Astrocyte of the spinal cord (primary cell): ENCODE results near the gene MRFAP1L1.

Experiments used
- DNase-seq: peaks from one replicate; pipeline ENCODE4 v3.0.0; 2011; ENCODE audit warnings: low read depth, low spot score
- H3K4me3 ChIP-seq: 2 replicates; pipeline ENCODE4 v1.5.1; 2011; ENCODE audit warnings: low read depth, mild to moderate bottlenecking, low read length, moderate library complexity
- in situ Hi-C: cut with HindIII; loops from 2 replicates; pipeline ENCODE4 v1.10.0; 2017; ENCODE audit warnings: low sequenced_read_pairs
- TF ChIP-seq, protein P1 (sequence below): IDR thresholded peaks from 2 replicates; pipeline ENCODE4 v1.5.1; 2012; ENCODE audit warnings: low read depth, mild to moderate bottlenecking, low read length, inconsistent platforms

MRFAP1L1 gene

DNA sequence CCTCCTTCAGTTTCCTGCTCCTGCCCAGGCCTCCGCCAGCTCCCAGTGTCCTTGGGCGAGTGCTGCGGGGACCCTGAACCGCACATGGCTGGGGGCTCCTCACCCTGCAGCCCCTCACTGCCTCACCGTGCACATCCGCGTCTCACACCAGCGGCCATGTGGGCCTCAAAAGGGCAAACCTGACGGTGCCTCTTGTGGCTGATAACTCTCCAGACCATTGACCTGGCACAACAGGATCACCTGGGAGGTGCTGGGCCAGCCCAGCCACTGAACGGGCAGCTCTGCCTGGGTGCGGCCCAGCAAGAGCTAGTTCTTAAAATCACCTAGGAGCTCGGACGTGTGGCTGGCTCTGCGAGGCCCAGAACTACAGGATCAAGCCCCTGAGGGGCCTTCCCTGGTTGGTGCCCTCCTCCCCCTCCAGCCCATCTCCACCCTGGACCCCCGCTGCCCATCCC lies 20.1 kb downstream of the MRFAP1L1 start:
- no peak overlapping the region for H3K4me3 ChIP-seq
- DNase-seq = no peak
- TF ChIP-seq, protein P1, sequence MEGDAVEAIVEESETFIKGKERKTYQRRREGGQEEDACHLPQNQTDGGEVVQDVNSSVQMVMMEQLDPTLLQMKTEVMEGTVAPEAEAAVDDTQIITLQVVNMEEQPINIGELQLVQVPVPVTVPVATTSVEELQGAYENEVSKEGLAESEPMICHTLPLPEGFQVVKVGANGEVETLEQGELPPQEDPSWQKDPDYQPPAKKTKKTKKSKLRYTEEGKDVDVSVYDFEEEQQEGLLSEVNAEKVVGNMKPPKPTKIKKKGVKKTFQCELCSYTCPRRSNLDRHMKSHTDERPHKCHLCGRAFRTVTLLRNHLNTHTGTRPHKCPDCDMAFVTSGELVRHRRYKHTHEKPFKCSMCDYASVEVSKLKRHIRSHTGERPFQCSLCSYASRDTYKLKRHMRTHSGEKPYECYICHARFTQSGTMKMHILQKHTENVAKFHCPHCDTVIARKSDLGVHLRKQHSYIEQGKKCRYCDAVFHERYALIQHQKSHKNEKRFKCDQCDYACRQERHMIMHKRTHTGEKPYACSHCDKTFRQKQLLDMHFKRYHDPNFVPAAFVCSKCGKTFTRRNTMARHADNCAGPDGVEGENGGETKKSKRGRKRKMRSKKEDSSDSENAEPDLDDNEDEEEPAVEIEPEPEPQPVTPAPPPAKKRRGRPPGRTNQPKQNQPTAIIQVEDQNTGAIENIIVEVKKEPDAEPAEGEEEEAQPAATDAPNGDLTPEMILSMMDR = no peak
- in situ Hi-C loops = no loop called here

DNA sequence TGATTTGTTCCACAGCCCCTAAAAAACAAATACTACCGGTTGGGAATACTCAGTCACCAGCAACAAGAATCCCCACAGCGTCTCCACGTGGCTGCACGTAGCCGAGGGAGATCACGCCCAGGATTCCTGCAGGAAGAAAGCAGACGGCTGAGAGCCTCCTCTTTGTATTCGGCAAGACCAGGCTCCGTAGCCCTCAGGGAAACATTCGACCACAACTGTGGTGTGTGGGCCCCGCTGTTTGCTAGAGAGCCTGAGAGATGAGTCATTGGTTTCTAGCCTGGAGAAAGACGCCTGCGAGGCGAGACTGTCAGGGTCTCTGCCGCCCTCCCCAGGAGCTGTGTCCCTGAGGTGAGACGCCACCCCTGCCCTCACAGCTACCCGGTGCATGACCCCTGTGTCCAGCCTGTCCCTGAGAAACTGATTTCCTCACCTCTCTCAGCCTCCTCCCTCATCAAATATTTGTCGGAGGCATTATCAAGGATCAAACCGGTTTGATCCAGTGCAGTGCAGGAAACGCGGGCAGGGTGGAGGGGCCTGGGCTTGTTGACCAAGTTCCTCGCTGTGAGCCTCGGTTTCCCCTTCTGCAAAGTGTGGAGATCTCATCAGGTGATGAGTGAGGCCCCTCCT lies 20.7 kb downstream of the MRFAP1L1 start:
- no peak overlapping the region for H3K4me3 ChIP-seq
- TF ChIP-seq, protein P1 = peak; percentile 25
- in situ Hi-C loops = no loop called here
- peak; percentile 96 for DNase-seq

DNA sequence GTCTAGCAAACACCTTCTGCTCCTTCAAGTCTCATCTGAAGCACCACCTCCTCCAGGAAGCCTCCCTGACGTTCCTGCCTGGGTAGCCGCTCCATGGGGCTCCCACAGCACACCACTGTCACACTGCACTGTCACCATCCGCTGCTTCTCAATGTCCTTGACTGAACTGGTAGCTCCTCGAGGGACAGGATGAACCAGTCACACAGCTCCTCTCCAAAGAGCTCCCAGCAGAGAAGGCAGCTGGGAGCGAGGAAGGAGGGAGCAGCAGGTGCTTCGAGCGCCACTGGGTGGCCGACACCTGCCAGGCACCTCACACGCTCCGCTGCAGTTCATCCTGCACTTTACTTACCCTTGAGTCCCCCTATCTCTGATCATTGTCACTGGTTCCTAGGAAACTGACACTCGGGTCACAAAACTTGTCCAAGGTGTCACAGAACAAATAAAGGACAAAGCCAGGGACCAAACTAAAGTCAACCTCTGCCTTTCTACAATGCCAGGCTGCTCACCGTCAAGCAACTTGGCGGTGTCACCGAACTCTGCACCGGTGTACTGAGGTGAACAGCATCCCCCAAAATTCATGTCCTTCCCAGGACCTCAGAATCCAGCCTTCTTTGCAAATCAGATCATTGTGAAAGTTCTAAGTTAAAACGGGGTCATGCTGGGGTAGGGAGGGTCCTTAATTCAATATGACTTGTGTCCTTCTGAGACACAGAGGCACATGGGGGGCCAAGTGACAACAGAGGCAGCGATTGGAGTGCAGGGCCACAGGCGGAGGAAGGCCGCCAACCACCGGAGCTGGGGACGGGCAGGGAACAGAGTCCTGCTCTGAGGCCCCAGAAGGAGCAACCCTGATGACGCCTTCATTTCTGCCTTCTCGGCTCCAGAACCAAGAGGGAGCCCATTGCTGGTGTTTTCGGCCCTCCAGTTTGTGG lies 21.5 kb downstream of the MRFAP1L1 start:
- in situ Hi-C loops = no loop called here
- TF ChIP-seq, protein P1 = no peak
- DNase-seq = no peak
- no peak overlapping the region for H3K4me3 ChIP-seq

DNA sequence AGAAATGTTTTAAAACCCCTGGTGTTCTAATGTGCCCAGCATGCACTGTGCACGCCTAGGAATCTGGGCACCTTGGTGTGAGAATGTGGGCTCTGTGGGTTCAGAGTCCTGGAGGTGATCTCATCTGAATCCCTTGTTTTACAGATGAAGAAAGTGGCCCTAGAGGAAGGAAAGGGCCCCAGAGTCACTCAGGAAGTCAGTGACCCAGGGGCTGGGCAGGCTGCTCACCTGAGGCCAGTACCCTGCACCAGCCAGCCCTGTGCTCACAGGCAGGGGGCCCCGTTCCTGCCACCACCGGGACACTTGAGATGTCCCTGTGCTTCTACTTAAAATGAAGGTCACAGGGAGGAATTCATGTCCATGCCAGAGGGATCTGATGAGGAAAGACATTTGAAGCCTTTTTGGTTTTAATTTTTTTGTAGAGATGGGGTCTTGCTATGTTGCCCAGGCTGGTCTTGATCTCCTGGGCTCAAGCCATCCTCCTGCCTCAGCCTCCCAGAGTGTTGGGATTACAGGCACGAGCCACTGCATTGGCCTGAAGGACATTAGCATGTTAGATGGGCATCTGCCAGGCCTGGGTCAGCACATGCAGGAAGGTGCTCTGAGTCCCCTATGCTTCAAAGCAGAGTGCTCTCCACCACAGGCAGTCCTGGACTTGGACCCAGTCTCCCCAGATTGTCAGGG lies 23.4 kb downstream of the MRFAP1L1 start:
- no peak overlapping the region for H3K4me3 ChIP-seq
- TF ChIP-seq, protein P1 = no peak
- in situ Hi-C loops = no loop called here
- DNase-seq = no peak

DNA sequence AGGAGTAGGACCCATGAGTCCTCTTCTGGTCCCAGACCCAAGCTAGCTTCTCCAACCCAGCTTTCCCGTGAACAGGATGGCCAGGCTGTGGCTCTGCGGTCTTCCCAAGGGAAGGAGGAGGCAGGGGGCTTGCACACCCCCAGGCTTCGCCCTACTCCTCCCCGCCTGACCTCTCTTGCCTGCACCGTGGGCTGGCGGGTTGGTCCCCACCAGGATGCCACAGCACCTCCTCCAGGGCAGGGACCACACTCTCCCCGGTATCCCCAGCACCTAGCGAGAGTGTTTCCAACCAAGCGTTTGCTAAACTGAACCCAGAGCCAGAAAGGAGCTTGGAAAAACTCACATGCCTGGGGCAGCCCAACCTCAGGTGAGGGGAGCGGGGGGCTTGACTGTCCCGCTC lies 25.0 kb downstream of the MRFAP1L1 start:
- no peak overlapping the region for H3K4me3 ChIP-seq
- in situ Hi-C loops = no loop called here
- DNase-seq = no peak
- TF ChIP-seq, protein P1 = no peak

DNA sequence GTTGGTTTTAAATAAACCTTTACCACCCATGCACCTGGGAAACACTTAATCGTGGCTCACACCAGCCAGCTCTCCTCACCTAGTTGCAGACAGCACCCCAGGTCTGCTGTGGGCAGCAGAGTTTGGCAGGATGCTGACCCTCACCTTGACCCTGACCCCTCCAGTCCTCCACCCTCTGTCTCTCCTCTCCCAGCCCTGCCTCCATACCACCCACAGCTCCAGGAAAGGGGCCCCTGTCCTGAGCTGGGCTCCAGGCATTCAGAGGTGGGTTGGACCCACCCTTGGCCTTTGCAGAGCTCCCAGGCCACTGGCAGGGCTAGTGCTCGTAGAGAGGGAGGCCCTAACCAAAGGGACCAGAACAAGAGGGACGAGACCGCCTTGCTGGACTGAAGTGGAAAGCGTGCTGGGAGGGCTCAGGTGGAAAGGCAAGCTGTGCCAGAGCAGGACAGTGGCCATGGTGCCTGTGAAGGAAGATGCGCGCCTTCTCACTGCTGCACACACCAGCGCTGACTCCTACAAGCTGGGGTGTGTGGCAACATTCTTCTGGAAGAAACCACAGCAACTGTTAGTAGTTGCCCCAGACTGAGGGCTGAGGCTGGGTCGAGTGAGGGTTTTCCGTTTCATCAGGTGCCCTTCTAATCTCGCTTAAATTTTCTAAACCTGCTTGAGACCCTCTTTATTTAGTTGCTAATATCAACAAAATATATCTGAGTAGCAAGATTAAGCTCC lies 26.6 kb downstream of the MRFAP1L1 start:
- no peak overlapping the region for H3K4me3 ChIP-seq
- in situ Hi-C loops = no loop called here
- TF ChIP-seq, protein P1 = no peak
- DNase-seq = no peak
